ENCODE results near the gene APP.
"Not testable (repeated sequence)": the region's sequence is repeated elsewhere in the genome, so short reads cannot be mapped to it uniquely, and the experiment has no call there.

APP gene

GRCh38 chr21:26164311-26164710 lies 6.3 kb downstream of the APP start:
- no peak for DNase-seq (ENCODE audit: low read depth in 2 of 2)

GRCh38 chr21:26162081-26162480 lies 8.5 kb downstream of the APP start:
- no peak for DNase-seq (ENCODE audit: low read depth in 2 of 2)

- no peak for DNase-seq (ENCODE audit: low read depth in 2 of 2)
Measured at GRCh38 chr21:26159869-26160268, 10.7 kb downstream of the APP start.

- no peak for DNase-seq (ENCODE audit: low read depth in 2 of 2)
Measured at GRCh38 chr21:26157801-26158200, 12.8 kb downstream of the APP start.

- DNase-seq (ENCODE audit: low read depth in 2 of 2): no peak
Measured at GRCh38 chr21:26154753-26155152, 15.8 kb downstream of the APP start.

- DNase-seq (ENCODE audit: low read depth in 2 of 2): no peak
Measured at GRCh38 chr21:26153758-26154157, 16.8 kb downstream of the APP start.

- no peak for DNase-seq (ENCODE audit: low read depth in 2 of 2)
Measured at GRCh38 chr21:26148840-26149354, 21.7 kb downstream of the APP start.

- DNase-seq (ENCODE audit: low read depth in 2 of 2): no peak
Measured at GRCh38 chr21:26148071-26148839, 22.3 kb downstream of the APP start.

GRCh38 chr21:26147535-26147934 lies 23.0 kb downstream of the APP start:
- DNase-seq (ENCODE audit: low read depth in 2 of 2): no peak

GRCh38 chr21:26146681-26147080 lies 23.9 kb downstream of the APP start:
- no peak for DNase-seq (ENCODE audit: low read depth in 2 of 2)

GRCh38 chr21:26144031-26144430 lies 26.5 kb downstream of the APP start:
- DNase-seq (ENCODE audit: low read depth in 2 of 2): no peak

- no peak for DNase-seq (ENCODE audit: low read depth in 2 of 2)
Measured at GRCh38 chr21:26142363-26142762, 28.2 kb downstream of the APP start.

- no peak for DNase-seq (ENCODE audit: low read depth in 2 of 2)
Measured at GRCh38 chr21:26140926-26141325, 29.6 kb downstream of the APP start.

- no peak for DNase-seq (ENCODE audit: low read depth in 2 of 2)
Measured at GRCh38 chr21:26140164-26140579, 30.4 kb downstream of the APP start.

GRCh38 chr21:26138615-26139257 lies 31.8 kb downstream of the APP start:
- DNase-seq (ENCODE audit: low read depth in 2 of 2): no peak

- DNase-seq (ENCODE audit: low read depth in 2 of 2): no peak
Measured at GRCh38 chr21:26137379-26138060, 33.0 kb downstream of the APP start.

- no peak for DNase-seq (ENCODE audit: low read depth in 2 of 2)
Measured at GRCh38 chr21:26136671-26137070, 33.9 kb downstream of the APP start.

- DNase-seq (ENCODE audit: low read depth in 2 of 2): no peak
Measured at GRCh38 chr21:26135520-26135919, 35.0 kb downstream of the APP start.

- no peak for DNase-seq (ENCODE audit: low read depth in 2 of 2)
Measured at GRCh38 chr21:26131554-26131953, 39.0 kb downstream of the APP start.

- DNase-seq (ENCODE audit: low read depth in 2 of 2): not testable (repeated sequence)
Measured at GRCh38 chr21:26131053-26131452, 39.5 kb downstream of the APP start.

GRCh38 chr21:26130249-26130881 lies 40.2 kb downstream of the APP start:
- no peak for DNase-seq (ENCODE audit: low read depth in 2 of 2)

GRCh38 chr21:26127918-26128317 lies 42.7 kb downstream of the APP start:
- no peak for DNase-seq (ENCODE audit: low read depth in 2 of 2)

All from stimulated activated CD8-positive, alpha-beta memory T cell treated with anti-CD3 and anti-CD28 coated beads, Interleukin-2, amount 100 ng/mL, for 1 hour (primary cell).